Body of pancreas (tissue), 4 donors: ENCODE data around the gene PFKM.

Experiments used
- POLR2A ChIP-seq, 3 donors: fragments of 450-650 bp; IDR thresholded peaks; one replicate each; pipeline ENCODE4 v1.6.1; 2016; ENCODE audit warnings: antibody characterized with exemption in 3 of 3, mild to moderate bottlenecking in 2 of 3
- TF ChIP-seq, protein P1 (sequence below), 7 experiments: fragments of 450-650 bp in 4 of 7; fragments of 200-600 bp in 3 of 7; sonication (generic) in 3 of 7; IDR thresholded peaks; one replicate each; pipeline ENCODE4 v1.5.1; 2016 to 2019; ENCODE audit warnings: antibody characterized with exemption in 7 of 7

DNA sequence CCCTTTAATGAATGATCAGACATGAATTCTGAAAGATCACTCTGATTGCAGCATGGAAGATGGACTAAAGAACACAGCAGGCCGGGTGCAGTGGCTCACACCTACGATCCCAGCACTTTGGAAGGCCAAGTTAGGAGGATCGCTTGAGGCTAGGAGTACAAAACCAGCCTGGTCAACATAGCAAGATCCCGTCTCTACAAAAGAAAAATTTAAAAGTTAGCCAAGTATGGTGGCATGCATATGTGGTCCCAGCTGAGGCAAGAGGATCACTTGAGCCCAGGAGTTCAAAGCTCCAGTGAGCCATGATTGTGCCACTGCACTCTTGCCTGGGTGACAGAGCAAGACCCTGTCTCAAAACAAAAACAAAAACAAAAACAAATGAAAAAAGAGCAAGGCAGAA lies 48.4 kb upstream of the PFKM start:
- TF ChIP-seq, protein P1, sequence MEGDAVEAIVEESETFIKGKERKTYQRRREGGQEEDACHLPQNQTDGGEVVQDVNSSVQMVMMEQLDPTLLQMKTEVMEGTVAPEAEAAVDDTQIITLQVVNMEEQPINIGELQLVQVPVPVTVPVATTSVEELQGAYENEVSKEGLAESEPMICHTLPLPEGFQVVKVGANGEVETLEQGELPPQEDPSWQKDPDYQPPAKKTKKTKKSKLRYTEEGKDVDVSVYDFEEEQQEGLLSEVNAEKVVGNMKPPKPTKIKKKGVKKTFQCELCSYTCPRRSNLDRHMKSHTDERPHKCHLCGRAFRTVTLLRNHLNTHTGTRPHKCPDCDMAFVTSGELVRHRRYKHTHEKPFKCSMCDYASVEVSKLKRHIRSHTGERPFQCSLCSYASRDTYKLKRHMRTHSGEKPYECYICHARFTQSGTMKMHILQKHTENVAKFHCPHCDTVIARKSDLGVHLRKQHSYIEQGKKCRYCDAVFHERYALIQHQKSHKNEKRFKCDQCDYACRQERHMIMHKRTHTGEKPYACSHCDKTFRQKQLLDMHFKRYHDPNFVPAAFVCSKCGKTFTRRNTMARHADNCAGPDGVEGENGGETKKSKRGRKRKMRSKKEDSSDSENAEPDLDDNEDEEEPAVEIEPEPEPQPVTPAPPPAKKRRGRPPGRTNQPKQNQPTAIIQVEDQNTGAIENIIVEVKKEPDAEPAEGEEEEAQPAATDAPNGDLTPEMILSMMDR (IDR thresholded peaks at IDR 0.05): no peak
- TF ChIP-seq POLR2A (IDR thresholded peaks at IDR 0.05): no peak
